GM18507 (cell line): ENCODE data around the gene MAP3K21.

Experiments used
- DNase-seq: peaks from one replicate; pipeline ENCODE4 v3.0.0; 2011; ENCODE audit warnings: low read depth; ENCODE audit not compliant: insufficient read length; ENCODE audit errors: extremely low spot score
- FAIRE-seq: peaks from 2 replicates; lab custom pipeline; 2011; peaks lifted over from hg19 to GRCh38; lab: Jason Lieb, UNC

MAP3K21 gene

DNA sequence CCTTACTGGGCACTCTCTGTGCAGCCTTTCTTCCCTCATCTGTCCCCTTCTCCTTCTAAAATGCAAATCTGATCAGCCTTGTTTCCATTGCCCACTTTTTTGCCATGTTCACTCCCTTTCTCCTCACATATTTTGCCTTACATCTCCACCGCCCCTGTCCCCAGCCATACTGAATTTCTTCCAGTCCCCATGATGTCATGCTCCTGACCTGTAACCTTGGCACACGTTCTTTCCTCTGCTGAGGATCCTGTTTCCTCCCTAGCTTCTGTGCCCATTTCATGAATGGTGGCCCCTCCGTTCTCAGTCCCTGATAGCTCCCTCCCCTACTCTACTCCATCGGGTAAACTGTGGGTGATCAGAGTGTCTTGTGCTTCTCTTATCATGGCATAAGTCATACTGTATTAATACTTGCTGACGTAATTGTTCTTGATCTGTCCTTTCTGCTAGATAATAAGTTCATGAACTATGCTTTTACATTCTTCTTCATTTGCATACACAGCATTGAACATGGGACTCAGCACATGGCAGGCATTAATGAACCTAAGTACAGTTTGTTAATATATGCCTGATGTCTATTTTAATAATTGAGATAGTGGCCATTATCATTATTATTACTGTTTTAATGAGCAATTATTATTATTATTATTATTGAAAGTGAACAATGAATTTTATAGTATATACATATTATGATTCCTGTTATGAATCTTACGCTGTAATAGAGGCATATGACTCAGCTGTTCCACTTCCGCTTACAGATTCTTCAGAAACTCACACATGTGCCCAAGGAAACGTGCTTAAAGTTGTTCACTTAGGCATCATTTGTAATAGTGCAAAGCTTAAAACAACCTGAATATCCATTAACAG, 28.5 kb downstream of the MAP3K21 start:
- no peak for FAIRE-seq
- no peak for DNase-seq

DNA sequence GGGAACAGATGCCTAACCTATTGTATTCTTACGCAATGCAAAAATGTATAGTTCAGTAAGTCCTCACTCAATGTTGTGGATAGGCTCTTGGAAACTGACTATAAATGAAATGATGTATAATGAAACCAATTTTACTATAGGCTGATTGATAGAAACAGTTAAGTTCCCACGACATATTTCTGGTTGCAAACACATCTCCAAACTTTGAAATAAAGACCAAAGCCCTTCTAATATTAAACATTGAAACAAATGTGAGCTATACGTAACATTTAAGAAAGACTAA, 29.1 kb downstream of the MAP3K21 start:
- no peak for FAIRE-seq
- DNase-seq = no peak

DNA sequence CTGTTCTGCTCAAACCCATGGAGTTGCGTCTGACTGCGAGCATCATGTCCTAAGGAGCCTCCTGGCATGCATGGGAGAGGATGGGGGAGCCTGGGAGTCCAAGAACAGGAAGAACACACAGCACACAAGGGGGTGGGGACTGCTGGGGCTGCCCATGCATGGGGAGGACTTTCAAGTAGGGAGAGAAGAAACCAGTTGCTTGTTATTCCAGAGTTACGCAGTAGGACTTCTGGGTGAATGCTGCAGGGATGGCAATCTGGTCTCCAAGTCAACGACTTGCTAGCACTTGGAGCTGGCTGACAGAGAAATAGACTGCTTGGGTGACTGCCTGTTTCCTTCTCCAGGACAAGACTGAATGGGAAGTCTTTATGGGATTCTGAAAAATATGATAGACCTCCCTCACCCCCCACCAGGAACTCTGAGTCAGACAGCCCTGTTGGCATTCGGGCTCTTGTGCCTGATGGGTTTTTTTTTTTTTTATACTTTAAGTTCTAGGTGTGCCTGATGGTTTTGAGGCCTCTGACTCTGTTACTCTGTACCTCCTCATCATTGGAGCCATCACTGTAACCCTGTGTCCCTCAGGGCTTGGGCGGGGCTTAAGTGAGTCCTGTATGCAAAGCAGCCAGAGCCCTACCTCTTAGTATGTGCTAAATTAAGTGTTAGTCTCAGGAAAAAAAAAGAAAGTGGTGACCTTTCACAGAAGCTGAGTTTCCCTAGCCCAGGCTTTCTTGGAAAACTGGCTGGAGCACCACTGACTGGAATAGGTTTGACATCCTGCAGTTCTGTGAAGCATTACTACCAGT, 30.3 kb downstream of the MAP3K21 start:
- FAIRE-seq = no peak
- DNase-seq = no peak

DNA sequence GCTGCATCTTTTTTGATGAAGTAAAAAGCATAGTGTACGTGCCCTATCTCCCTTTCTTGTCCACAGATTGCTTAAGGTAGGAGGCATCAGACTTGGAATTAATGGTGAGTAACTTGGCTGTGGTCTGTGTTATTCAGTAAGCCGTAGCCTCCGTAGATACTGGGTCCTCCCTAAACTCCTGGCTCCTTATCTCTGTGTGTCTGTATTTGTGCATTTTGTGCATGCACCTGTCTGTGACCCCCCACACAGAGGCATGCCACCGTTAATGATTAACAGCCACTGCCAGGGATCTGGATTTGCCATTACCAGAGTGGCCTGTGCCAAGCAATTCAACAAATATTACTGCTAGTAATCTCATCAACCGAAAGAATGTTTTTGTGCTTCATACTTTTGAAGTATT, 31.9 kb downstream of the MAP3K21 start:
- DNase-seq (no peak), FAIRE-seq (no peak)

DNA sequence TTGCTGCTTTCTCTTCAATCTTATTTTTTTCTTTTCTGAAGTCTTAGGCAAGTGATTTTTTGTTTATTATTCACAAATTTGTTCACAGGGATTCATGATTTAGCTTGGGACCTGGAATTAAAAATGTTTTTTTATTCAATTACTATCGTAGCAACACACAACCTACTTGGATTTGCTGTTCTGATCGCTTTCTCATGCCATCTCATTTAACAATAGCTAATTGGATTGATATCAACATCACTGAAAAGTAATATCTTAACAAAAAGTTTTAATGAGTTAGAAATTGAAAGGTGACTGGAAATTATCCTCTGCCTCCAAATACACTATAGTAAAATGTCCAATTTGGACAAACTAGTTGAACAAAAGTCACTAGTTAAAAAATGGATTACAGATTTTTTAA, 32.4 kb downstream of the MAP3K21 start:
- DNase-seq = no peak
- FAIRE-seq = no peak

DNA sequence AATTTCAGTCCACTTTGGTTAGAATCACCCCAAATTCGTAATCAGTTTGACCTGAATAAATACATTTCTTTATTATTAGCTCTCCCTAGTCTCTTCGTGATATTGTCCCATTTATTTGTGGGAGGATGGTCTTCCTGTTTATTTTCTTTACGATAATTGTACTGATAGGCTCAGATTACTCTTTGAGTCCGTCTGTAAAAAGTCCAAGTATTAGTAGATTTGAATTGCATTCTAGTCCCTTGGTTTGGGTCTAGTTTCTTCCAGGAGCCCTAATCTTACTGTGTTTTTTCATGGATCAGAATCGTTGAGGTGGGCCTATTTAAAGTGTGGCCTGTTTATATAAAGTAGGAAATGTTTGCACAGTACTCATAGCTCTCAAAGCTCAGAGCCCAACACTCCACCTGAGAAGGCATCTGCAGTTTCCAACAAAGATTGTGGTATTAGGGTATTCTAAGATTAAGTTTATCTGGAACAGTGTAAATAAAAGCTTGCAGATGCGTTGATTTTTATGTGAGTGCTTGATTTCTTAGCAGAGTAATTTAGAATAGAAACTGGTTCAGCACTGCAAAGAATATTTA, 33.1 kb downstream of the MAP3K21 start:
- DNase-seq (no peak), FAIRE-seq (no peak)

DNA sequence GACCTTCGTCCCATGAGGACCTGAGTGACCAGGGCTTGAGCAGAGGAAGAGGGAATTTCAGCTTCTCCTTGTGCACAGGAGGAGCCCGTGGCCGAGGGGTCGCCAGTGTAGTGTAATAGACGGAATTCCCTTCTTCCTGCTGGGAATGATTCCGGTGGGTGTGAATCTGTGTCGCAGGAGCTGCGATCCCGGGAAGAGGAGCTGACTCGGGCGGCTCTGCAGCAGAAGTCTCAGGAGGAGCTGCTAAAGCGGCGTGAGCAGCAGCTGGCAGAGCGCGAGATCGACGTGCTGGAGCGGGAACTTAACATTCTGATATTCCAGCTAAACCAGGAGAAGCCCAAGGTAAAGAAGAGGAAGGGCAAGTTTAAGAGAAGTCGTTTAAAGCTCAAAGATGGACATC, 34.4 kb downstream of the MAP3K21 start:
- FAIRE-seq = no peak
- no peak for DNase-seq

DNA sequence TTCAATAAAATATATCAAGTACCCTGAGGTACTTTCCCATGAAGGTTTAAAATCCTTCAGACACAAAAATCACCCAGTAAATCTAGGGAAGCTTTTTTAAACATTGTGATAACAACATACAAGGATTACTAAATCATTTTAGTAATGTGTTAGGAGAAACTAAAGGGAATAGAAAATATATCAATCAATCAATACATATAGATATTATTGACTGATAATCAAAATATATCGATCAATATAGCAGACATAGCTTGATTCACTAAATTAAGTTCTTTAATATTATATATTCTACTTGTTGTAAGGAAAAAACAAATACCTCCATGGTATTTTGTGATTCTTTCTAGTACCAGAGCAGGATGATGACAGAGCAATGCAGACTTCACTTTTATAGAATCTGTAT, 35.2 kb downstream of the MAP3K21 start:
- DNase-seq = no peak
- no peak for FAIRE-seq

DNA sequence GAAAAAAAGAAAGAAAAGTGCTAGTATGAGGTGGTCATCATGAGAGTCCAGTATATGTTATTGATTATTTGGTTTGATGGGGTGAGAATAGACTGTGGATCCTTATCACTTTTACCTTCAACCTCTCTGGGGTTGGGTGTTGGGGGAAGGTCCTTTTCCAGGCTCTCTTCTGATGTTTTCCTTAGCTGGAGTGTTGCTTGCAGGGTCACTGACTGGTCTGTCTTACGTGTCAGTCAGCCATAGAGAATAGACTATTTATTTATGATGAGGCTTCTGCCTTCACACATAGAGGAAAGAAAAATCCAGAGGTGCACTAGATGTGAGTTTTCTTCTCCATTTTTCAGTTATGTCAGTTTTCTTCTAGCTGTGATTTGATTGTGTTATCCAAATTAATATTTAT, 36.5 kb downstream of the MAP3K21 start:
- DNase-seq (no peak), FAIRE-seq (no peak)

DNA sequence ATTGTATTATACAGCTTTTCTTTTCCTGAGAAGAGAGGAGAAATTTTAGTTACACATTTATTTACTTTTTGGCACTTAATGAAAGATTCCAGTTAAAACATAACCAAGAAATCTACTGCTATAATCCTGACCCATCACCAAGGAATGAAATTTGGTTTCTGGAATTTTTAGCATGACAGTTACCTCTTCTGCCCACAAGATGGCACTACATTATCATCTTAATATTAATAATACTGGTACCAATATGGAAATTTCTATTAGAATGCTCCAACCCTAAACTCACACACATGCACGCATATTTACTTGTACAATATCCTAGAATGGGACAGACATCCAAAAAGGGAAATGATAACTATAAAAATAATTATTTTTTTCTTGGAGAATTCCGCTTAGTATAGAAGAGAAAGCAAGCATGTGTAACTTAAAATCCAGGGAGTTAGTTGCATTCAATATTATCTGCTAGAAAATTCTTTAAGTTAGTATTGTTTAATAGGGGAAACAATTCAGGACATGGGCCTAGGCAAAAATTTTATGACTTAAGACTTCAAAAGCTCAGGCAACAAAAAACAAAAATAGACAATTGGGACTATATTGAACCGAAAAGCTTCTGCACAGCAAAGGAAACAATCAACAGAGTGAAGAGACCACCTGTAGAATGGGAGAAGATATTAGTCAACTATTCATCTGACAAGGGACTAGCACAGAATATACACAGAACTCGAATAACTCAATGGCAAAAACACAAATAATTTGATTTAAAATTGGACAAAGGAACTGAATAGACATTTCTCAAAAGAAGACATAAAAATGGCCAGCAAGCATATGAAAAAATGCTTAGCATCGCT, 37.4 kb downstream of the MAP3K21 start:
- DNase-seq (peak; percentile 3), FAIRE-seq (no peak)

DNA sequence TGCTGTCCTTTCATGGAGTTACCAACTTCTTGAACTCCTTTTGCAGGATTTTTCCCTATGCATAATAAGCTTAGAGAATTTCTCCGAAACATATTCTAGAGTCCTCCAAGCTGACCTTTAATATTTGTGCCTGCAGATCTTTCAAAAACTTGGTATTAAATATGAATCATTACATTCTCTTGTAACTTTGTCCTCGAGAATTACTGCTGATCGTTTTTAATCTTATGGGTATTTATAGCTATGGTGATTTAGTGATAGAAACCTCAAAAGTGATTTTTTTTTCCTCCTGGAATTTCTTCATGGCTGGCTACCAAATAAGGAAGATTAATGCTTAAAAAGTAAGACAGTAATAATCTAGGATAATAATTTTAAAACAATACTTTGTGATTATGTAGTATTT, 39.1 kb downstream of the MAP3K21 start:
- DNase-seq = no peak
- FAIRE-seq = no peak

DNA sequence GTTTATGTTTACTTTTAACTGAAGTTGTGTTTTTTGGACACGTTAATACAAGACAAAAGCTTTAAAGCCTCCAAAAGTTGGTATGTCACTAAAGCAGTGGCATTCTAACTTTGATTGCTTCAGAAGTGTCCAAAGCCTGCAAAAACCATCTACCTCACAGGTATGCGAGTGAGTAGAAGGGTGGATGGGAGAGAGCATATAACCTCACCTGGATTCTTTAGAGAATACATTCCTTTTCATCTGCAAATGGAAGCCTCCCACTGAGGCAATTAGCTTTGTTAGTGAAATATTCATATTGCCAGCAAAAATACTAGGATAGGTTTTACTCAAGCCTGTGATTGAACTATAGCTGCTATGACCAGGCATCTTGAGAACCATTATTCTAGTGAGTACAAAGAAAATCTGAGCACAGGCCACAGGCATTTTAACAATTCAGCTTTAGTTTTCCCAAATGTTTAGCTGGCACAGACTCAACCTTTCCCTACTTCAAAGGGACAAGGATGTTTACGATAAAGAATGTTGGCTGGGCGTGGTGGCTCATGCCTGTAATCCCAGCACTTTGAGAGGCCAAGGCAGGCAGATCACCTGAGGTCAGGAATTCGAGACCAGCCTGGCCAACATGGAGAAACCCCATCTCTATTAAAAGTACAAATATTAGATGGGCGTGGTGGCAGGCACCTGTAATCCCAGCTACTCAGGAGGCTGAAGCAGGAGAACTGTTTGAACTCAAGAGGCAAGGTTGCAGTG, 39.7 kb downstream of the MAP3K21 start:
- no peak for FAIRE-seq
- DNase-seq = no peak

DNA sequence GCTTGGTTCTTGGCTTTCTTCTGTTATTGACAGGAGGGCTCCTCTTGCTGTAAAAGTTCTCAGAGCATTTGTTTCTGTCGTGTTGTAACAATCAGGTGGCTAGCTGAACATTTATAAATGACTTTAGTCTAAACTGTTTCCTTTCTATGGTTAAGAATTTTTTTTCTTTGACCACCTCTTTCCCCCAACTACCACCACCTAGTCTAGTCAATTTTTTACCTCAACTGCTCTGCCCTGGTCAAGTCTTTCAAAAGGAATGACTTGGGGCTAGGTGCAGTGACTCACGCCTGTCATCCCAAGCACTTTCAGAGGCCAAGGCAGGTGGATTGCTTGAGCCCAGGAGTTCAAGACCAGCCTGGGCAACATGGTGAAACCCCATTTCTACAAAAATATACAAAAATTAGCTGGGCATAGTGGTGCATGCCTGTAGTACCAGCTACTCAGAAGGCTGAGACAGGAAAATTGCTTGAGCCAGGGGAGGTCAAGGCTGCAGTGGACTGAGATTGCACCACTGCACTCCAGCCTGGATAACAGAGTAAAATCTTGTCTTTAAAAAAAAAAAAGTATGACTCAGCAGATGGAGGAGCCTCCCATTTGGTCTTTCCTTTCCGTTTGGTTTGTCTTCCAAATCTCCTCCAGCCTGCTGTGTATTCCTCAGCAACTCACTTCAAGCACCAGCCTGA, 40.7 kb downstream of the MAP3K21 start:
- no peak for DNase-seq
- no peak for FAIRE-seq

DNA sequence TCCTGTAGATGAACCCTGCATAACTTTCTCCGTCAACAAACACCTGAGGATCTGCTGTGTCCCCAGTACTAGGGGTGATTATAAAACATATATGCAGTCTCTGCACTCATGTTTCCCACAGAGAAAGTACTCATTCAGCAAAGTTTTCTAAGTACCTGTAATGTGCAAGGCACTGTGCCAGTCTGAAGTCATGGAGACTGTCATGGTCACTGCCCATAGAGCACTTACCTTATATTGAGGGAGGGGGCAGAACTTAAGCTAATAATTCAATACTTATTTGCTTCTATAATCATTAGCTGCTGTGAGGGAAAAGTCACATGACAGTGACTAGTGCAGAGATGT, 41.2 kb downstream of the MAP3K21 start:
- DNase-seq (no peak), FAIRE-seq (no peak)

DNA sequence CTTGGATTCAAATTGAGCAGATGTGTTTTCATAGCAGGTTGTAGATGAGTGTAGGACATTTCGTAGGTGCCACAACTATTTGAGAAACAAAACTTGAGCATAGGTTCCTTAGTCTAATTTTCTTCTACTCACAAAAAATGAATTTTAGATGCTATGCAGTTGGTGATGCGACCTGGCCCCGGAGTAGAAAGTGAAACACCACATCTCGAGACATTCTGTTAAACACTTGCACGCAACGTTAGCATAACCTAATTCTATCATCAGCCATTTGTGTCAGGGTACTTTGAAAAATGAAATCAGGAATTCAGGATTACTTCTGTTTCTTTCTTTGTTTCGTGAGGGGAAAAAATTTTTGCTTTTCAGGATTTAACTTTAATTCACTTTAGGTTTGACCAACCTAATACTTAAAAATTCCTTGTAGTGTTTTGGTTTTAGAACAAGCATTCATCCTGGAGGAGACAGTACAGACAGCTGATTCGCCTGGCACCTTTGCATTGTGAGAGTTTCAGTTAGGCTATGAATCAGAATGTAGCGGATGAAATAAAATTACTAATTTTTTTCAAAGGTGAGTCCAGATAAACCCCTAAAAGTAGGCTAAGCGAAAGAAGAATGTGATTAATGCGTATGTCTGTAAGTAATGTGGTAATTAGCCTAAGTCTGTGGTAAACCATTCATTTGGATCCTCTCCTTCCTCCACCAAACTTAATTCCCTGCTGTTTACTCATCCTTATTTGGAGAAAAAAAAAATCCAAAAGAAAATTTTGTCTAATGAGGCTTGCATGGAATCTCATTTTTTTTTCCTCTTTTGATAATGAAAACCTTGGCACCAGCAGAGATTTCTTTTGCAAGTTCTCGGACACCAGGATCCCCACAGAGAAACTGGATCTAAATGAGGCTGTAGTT, 44.9 kb downstream of the MAP3K21 start:
- no peak for FAIRE-seq
- no peak for DNase-seq

DNA sequence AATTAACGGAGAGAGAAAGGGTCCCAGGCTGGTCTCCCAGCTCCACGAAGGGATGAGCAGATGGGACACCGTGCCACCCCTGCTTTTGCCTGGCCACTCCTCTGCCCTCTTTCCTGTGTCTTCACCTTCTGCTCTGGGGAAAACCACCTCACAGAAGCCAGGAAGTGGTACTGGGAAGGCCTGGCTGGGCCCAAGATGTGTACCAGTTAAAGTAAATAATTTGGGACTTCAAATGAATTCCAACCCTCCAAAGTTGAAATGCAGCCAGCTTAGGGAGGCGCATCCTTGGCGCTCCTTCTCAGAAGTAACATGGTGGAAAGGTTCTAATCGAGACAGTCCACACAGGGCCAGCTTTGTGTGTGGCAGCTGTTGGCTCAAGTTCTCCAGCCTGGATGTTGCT, 45.7 kb downstream of the MAP3K21 start:
- FAIRE-seq (no peak), DNase-seq (no peak)

DNA sequence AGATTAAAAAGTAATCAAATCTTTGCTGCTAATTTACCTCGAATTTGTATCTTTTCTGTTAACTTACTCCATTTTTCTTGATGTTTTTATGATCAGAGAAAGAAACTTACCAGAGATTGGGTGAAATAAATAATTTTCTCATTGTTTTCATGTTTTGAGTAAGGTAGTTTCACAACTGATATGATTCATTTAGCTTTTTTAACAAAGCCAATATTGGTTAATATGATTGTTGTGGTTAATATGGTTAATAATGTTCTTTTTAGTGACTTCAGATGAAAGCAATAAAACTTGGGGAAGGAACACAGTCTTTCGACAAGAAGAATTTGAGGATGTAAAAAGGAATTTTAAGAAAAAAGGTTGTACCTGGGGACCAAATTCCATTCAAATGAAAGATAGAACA, 48.1 kb downstream of the MAP3K21 start:
- no peak for FAIRE-seq
- no peak for DNase-seq
